ENCODE data around the gene LHFPL6. TPM values are rescaled to one million over a fixed set of nuclear protein-coding genes. Genes with fewer than 3 reads are reported as not detected.

Gene LHFPL6
- polyA plus RNA-seq, 2 of the 4 experiments (the other 2 are of a cell fraction) = 1.7 to 5.4 TPM

DNA sequence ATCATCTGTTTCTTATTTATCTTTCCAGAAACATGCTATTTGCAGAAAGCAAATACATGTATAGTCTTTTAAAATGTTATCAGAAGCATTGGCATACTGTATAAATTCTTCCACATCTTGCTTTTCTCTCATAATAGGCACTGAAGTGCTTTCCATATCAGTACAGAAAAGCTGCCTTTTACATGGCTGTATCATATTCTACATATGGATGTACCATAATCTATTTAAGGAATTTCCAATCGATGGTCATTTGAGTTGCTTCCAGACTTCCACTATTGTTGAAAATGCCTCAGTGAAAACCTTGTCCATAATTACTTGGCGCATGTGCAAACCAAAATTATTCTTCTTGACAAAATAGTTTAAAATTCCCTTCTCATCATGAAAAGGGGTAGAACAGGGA, 272.5 kb downstream of the LHFPL6 start (continued):
- TF ChIP-seq, protein P1, sequence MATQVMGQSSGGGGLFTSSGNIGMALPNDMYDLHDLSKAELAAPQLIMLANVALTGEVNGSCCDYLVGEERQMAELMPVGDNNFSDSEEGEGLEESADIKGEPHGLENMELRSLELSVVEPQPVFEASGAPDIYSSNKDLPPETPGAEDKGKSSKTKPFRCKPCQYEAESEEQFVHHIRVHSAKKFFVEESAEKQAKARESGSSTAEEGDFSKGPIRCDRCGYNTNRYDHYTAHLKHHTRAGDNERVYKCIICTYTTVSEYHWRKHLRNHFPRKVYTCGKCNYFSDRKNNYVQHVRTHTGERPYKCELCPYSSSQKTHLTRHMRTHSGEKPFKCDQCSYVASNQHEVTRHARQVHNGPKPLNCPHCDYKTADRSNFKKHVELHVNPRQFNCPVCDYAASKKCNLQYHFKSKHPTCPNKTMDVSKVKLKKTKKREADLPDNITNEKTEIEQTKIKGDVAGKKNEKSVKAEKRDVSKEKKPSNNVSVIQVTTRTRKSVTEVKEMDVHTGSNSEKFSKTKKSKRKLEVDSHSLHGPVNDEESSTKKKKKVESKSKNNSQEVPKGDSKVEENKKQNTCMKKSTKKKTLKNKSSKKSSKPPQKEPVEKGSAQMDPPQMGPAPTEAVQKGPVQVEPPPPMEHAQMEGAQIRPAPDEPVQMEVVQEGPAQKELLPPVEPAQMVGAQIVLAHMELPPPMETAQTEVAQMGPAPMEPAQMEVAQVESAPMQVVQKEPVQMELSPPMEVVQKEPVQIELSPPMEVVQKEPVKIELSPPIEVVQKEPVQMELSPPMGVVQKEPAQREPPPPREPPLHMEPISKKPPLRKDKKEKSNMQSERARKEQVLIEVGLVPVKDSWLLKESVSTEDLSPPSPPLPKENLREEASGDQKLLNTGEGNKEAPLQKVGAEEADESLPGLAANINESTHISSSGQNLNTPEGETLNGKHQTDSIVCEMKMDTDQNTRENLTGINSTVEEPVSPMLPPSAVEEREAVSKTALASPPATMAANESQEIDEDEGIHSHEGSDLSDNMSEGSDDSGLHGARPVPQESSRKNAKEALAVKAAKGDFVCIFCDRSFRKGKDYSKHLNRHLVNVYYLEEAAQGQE (IDR thresholded peaks at IDR 0.05) = no peak

DNA sequence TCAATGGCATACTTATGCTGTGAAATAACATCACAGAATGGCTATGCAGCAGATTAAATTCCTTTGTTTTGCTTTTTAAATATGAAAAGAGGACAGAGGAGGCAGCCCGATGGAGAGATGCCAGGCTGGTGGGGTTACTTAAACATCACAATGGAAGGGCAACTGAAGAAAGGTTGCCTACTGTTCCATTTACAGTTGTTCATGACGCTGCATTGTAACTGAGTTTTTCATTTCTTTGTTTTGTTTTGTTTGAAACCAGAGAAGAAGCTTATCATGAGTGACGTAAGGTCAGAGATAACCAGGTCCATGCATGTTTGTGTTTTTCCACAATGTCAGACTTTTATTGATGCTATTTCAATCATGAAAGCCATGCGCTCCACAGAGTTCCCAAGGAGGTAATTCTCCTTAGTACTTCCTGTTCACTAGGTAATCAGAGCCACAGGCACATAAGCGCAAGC, 273.8 kb downstream of the LHFPL6 start:
- no peak for FAIRE-seq
- CTCF ChIA-PET = no interaction called here

More for the DNA sequence above, 273.8 kb downstream of the LHFPL6 start:
- WGBS (ENCODE audit: missing lambda C conversion rate) = 47% methylated on average over 5 of the region's 5 CpGs
- no peak overlapping the region for H3K4me2 ChIP-seq
- DNase-seq (ENCODE audit: low read depth in 1 of 2, low spot score in 1 of 2) = no peak
- H3K9me3 ChIP-seq = no peaks in the 10 kb centered on the region
- no peak overlapping the region for H3K27ac ChIP-seq
- ATAC-seq = no peak
- no peaks in the 10 kb centered on the region for H3K4me1 ChIP-seq
- no peak overlapping the region for H3K4me3 ChIP-seq
- TF ChIP-seq CBX2 (IDR thresholded peaks at IDR 0.05; ENCODE audit: borderline replicate concordance, low read depth) = no peak
- TF ChIP-seq, protein P2, sequence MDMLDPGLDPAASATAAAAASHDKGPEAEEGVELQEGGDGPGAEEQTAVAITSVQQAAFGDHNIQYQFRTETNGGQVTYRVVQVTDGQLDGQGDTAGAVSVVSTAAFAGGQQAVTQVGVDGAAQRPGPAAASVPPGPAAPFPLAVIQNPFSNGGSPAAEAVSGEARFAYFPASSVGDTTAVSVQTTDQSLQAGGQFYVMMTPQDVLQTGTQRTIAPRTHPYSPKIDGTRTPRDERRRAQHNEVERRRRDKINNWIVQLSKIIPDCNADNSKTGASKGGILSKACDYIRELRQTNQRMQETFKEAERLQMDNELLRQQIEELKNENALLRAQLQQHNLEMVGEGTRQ (IDR thresholded peaks at IDR 0.05) = no peak
- no peak for TF ChIP-seq POLR2AphosphoS2 (conservative IDR thresholded peaks at IDR 0.05; ENCODE audit: low read length)
- TF ChIP-seq EP300 (IDR thresholded peaks at IDR 0.05) = no peak
- TF ChIP-seq RAD21 (conservative IDR thresholded peaks at IDR 0.05 in 1 of 2, IDR thresholded peaks at IDR 0.05 in 1 of 2) = no peak
- TF ChIP-seq NFE2L2 (conservative IDR thresholded peaks at IDR 0.05; ENCODE audit: low read length) = no peak
- no peak for TF ChIP-seq HDAC2 (IDR thresholded peaks at IDR 0.05)
- TF ChIP-seq, protein P3, sequence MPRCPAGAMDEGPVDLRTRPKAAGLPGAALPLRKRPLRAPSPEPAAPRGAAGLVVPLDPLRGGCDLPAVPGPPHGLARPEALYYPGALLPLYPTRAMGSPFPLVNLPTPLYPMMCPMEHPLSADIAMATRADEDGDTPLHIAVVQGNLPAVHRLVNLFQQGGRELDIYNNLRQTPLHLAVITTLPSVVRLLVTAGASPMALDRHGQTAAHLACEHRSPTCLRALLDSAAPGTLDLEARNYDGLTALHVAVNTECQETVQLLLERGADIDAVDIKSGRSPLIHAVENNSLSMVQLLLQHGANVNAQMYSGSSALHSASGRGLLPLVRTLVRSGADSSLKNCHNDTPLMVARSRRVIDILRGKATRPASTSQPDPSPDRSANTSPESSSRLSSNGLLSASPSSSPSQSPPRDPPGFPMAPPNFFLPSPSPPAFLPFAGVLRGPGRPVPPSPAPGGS (IDR thresholded peaks at IDR 0.05) = no peak
- TF ChIP-seq BHLHE40 (IDR thresholded peaks at IDR 0.05; ENCODE audit: low read depth, low read length) = no peak
- TF ChIP-seq KDM1A (IDR thresholded peaks at IDR 0.05; ENCODE audit: low read depth) = no peak
- TF ChIP-seq POLR2A (IDR thresholded peaks at IDR 0.05; ENCODE audit: low read length) = no peak
- TF ChIP-seq, protein P4, sequence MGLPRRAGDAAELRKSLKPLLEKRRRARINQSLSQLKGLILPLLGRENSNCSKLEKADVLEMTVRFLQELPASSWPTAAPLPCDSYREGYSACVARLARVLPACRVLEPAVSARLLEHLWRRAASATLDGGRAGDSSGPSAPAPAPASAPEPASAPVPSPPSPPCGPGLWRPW (IDR thresholded peaks at IDR 0.05) = no peak
- TF ChIP-seq SREBF2 (IDR thresholded peaks at IDR 0.05) = no peak
- TF ChIP-seq CBX8 (IDR thresholded peaks at IDR 0.05) = no peak
- TF ChIP-seq, protein P5, sequence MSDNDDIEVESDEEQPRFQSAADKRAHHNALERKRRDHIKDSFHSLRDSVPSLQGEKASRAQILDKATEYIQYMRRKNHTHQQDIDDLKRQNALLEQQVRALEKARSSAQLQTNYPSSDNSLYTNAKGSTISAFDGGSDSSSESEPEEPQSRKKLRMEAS (IDR thresholded peaks at IDR 0.05) = no peak
- TF ChIP-seq, protein P6, sequence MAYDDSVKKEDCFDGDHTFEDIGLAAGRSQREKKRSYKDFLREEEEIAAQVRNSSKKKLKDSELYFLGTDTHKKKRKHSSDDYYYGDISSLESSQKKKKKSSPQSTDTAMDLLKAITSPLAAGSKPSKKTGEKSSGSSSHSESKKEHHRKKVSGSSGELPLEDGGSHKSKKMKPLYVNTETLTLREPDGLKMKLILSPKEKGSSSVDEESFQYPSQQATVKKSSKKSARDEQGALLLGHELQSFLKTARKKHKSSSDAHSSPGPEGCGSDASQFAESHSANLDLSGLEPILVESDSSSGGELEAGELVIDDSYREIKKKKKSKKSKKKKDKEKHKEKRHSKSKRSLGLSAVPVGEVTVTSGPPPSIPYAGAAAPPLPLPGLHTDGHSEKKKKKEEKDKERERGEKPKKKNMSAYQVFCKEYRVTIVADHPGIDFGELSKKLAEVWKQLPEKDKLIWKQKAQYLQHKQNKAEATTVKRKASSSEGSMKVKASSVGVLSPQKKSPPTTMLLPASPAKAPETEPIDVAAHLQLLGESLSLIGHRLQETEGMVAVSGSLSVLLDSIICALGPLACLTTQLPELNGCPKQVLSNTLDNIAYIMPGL (CRISPR knock-in tag; IDR thresholded peaks at IDR 0.05; ENCODE audit: borderline replicate concordance) = no peak
- no peak for TF ChIP-seq ZFP36 (IDR thresholded peaks at IDR 0.05; ENCODE audit: borderline replicate concordance, partially characterized antibody)
- TF ChIP-seq KDM5A (IDR thresholded peaks at IDR 0.05) = no peak
- TF ChIP-seq, protein P7, sequence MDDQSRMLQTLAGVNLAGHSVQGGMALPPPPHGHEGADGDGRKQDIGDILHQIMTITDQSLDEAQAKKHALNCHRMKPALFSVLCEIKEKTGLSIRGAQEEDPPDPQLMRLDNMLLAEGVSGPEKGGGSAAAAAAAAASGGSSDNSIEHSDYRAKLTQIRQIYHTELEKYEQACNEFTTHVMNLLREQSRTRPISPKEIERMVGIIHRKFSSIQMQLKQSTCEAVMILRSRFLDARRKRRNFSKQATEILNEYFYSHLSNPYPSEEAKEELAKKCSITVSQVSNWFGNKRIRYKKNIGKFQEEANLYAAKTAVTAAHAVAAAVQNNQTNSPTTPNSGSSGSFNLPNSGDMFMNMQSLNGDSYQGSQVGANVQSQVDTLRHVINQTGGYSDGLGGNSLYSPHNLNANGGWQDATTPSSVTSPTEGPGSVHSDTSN (IDR thresholded peaks at IDR 0.05) = no peak
- TF ChIP-seq, protein P1 (IDR thresholded peaks at IDR 0.05) = no peak
- POLR2A ChIA-PET = no interaction called here
